Measurements from ENCODE around the gene TRPV5.

The TRPV5 gene

DNA sequence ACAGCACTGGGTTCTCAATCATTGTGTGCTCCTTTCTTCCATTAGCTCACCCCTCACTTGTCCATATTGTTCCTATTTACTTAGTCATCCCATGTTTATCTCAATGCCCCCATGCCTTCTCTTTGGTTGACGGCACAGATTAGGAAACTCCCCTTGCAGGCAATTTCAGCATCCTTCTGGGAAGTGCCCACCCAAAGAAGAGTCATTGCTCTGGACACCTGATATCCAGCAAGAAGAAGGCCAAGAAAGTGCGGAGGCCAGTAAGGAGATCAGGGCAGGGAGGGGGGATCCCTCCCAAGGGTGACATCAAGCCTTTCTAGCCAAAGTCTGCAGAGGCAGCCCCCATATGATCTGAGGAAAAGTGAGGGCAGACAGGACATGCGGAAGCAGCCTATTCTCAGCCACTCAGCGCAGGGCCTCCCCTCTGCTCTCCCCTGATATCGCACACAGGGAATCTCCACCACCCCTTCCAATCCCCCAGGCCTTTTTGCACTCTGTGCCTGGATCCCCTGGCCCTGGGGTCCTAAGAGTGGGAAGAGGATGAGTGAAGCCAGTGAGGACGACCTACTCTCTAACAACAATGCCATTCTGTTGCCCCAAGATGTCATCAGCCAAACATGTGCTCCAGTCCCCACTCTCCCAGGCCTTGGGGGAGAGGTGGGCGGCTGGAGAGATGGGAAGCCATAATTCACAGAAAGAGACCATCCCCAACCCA is 49.8 kb downstream of the TRPV5 start:
- no peak for DNase-seq

DNA sequence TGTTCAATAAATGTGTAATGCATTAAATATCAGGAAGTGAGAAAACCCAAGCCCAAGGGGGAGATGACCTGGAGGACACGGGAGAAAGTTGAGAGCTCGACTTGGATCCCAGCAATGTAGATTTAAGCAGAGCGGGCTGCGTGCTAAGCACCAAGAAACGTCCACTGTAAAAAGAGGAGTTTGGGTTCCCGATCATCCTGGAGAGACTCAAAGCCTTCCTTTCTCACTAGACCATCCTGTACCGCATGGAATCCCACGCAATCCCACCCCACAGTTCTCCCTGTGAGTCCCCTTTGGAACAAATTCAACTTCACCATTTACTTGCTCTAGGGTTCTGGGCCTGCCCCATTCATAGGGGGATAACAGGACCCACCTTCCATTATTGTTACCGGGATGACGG is 50.4 kb downstream of the TRPV5 start:
- no peak for DNase-seq

DNA sequence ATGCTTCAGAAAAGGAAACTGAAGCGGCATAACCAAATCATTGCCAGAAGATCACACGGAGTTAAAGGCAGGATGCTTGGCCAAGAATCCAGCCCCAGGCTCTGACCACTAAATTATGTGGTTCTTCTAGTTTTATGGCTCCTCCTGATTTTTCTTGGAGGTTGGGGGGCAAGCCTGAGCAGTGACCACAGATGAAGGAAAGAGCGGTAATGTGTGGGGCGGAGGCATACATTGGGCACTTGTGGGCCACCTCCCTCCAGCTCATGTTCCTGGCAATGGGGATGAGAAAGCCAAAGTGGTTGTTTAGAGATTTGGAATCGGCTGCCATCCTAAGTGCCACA is 51.2 kb downstream of the TRPV5 start:
- DNase-seq: no peak

DNA sequence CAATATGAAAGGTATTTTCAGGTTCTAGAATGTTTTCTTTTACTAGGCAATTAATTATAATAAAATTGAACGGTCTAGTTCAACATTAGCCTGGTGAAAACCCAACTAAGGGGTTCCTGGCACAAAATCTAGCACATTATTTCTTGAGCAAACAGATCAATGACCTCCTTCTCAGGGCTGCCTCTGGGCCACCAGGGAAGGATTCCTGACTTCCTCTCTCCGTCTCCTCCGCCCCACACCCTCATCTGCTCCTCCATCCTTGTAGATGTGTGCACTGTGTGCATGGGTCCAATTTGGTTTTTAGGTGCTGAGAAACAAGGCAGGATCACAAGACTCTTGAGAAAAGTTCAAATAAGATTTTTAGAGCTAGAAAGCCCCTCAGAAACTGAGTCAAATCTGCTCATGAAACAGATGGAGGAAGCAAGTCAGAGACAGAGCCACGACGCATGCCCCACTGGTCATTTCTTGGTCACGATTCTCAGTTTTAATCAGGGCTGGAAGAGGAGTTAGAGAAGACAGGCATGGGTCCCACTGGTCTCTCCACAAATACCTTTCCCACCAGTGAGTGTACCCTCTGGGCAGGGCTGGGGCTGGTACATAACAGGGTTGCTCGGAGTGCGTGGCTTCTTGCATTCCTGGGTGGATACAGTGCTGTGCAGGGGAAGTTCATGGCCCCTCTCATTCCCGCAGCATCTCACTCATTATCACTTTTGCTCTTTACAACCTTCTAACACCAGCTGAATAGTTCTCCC is 51.8 kb downstream of the TRPV5 start:
- DNase-seq: no peak

DNA sequence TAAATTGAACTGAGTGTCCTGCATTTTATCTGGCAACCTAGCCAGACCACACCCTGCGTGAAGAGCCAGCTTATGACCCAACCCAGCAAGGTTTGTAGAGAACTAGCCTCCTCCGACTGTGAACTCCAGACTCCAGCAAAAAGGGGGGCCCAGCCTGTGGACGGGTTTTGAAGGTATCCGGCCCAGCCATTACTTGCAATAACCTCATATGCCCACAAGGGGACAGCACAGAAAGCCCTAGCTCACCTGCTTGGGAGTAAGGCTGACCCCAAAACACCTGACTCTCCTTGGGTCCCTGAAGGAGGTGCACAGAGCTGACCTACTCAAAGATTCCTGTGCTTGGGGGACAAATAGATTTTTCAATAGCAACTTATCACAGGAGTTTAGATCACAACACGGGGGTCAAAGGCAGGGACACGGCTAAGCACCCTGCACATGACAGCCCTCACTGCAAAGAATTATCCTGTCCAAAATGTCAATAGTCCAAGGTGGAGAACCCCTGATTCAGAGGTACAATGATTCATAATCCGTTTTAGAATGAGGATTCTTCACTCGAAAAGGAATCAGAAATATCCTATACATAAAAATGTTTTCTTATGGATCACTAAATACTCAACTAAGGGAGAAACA is 52.6 kb downstream of the TRPV5 start:
- DNase-seq: peak; percentile 42 to 58

DNA sequence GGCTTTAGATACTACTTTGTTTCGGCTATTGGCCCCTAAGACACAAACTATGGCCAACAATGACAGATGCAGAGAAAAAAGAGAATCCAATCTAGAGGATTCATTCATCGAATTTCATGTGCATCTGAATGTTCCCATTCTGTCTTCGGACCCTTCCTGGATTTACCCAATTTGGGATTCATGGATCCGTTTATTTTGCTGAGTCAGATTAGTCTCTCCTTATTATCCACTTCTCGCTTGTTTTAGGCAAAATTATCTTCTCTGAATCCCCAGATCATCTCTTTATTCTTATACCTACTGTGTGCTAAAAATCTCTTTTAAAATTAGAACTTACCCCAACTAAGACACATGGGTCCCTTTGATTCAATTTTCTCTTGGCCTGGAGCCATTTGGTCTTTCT is 54.5 kb downstream of the TRPV5 start:
- no peak for DNase-seq

DNA sequence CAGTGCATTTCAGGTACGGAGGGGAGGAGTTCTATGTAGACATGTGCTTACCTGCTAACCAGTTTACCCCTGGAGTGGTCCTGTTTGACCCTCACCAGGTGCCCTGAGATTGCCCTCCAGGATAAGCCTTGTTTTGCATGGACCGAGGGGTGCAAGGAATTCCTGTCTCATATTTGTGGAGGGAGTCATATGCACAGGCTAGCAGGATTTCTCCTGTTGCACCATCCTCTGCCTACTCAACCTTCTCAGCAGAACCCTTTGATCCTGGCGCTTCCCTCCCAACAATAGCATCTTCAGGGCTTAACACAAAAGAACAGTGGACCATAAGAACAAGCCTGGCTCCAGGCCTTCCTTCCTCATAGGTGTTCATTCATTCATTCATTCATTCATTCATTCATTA is 55.2 kb downstream of the TRPV5 start:
- DNase-seq: no peak

DNA sequence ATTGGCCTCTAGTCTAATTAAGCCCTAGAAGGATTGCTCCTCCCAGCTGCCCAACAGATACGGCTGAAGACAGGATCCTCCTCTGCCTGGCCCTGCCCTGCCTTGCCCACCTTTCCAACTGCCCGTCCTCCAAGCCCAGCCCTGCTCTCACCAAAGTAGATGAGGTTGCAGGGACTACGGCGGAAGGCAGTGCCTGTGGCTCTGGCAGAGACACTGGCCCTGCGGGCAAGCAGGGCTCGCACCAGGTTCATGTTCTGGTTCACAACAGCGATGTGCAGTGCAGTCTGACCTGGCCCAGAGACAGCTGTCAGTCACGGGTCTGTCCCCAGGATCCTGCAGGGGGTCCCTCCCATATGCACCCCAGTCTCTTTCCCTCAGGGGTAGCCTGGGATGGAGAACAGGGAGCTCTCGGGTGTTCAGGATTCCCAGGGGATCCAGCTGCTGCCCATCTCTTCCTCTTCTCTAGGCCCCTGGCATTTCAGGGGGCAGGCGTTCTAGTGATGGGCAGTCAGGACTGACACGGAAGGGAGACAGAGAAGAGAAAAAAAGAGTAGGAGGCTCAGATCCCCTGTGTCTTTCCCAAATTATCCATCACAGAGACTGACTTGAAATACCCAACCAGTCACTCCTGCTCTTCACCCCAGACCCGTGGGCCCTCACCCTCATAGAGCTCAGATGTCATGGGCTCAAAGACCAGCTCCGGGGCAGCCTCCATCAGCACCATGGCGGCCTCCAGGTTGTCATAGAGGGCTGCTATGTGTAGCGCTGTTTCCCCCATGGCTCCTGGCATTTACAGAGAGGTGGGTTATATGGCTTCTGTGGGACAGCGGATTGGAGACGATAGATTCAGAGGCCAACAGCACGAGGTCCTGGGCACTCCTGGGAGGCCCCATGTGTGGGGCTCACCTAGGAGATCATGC is 56.3 kb downstream of the TRPV5 start:
- no peak for DNase-seq

DNA sequence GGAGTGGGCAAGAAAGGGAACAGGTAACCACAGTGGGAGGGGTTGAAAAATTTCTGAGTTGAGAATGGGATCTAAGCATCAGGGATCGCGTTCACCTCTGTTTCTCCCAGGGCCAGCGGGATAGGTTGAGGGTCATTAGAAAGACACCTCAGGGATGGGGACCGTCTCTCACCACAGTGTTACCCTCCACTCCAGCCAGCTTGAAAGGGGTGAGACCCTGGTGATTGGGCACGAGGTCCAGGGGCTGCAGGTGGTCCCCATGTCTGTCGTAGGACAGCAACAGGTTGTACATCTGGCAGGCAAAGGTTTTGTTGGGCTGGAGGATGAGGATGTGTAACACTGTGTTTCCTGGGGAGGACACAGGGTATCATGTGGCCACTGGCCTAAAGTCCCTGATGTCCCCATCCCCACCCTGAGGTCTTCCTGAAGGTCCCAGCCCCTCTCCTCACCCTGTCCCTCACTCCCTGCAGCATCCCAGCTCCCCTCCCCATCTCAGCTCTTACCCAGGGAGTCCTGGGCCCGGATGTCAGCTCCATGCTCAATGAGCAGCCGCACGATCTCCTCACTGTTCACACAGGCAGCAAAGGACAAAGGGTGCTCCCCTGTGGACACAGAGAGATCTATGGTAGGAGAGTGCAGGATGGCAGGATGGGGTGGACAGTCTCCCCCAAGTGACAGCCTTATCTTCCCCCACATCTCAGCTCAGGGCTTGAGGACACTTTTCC is 57.1 kb downstream of the TRPV5 start:
- DNase-seq: no peak

DNA sequence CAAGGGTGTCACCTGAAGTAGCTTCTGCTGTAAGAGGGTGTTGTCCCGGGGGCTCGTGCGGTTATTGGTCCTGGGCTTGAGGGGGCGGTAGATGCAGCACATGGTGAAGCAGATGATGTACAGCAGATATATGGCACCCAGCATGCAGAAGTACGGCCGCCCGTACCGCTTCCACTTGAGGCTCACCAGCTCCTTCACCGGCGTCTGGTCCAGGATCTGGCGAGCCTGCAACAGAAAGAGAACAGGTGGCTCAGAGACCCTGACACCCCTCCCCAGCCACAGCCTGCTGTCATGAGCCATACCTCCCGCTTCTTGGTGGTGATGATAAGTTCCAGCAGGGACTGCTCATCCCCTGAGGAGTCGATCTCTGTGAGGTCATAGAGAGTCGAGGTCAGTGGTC is 58.1 kb downstream of the TRPV5 start:
- no peak for DNase-seq

DNA sequence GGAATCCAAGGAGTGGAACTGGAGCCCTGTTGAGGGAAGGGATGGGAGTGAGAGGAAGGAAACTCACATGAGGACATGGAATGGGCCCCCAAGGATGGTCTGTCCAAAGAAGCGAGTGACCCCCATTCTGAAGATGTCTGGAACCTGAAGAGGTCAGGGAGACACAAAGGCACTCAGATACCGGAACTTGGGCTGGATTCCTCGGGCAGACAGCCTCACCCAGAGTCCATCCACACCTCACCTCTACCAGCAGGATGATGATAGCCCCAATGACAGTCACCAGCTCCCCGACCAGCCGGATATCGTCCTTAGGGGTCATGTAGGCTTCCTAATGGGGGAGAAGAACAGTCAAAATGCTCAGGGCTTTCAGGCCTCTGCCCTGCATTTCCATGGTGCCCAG is 58.7 kb downstream of the TRPV5 start:
- DNase-seq: no peak

DNA sequence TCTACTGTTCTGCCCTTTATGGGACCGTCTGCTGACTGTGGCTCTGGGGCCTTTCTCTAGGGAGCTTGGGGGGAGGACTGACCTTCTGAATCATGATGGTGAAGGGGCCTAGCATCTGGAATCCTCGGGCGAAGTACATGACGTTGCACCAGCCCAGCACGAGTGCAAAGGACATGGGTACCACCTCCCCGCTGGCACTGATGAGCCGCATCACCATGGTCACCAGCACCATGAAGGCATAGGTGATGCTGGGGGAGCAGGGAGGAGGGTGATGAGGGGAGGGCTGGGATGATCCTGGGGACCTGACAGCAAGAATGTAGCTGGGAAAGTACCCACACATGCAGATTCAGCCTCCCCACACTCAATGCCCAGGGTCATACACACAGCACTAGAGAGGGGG is 59.1 kb downstream of the TRPV5 start:
- no peak for DNase-seq

DNA sequence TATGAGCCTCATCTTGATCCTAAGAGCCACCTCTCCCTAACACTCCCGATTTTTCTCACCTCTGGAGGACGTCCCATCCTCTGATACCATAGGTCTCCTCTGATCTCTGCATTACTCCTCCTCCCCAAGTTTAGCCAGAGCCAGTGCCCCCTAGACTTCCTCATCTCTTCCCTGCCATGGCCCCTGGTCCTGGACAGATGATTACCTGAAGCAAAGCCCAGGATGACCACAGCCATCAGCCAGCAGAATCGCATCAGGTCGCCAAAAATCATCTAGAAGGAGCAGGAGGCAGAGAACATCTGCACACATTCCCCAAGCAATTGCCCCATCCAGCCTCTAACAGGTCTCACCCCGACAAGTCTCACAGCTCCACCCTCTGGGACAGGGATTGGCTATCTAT is 59.7 kb downstream of the TRPV5 start:
- DNase-seq: no peak

DNA sequence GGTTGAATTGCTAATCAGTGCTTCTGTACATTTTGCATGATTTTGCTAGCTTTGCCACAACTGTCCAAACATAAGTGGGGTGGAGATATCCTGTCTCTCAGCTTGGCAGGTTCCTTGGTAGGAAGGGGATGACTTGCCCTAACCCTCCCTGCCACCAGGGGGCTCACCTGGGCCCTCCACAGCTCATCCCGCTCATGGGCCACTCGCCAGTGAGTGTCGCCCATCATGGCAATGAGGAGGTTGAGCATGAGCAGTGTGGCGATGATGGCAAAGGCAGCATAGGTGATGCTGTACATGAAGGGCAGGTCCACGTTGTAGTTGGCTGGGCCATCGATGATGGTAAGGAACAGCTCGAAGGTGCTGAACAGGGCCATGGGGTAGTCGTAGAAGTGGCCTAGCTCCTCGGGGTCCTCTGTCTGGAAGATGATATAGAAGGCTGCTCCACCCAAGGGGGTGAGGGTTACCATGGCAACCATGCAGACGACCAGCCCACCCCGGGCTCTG is 60.2 kb downstream of the TRPV5 start:
- DNase-seq: peak; percentile 42 to 53

DNA sequence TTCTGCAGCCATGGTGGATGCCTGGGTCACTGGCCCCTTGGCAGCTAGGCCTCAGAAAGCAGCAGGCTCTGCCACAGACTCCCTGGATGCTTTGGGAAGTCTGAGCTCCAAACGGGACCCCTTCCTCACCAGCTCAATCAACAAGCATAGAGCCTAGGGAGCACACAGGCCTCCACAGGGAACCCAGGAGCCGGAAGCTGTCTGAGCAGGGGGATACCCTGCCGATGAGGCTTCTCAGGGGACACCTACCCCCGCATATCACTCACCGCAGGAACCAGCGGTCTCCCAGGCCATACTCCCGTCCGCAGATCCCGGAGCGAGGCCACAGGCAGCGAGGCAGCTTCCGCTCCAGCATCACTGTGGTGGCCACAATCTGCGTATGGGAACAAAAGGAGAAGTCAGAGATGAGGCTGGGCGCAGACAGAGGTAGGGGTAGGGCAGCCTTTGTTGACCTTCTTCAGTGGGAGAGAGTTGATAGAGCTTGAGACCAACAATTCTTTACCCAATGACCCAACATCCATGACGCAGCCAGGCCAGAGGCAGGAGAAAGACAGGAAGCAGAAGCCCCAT is 61.4 kb downstream of the TRPV5 start:
- DNase-seq: no peak

DNA sequence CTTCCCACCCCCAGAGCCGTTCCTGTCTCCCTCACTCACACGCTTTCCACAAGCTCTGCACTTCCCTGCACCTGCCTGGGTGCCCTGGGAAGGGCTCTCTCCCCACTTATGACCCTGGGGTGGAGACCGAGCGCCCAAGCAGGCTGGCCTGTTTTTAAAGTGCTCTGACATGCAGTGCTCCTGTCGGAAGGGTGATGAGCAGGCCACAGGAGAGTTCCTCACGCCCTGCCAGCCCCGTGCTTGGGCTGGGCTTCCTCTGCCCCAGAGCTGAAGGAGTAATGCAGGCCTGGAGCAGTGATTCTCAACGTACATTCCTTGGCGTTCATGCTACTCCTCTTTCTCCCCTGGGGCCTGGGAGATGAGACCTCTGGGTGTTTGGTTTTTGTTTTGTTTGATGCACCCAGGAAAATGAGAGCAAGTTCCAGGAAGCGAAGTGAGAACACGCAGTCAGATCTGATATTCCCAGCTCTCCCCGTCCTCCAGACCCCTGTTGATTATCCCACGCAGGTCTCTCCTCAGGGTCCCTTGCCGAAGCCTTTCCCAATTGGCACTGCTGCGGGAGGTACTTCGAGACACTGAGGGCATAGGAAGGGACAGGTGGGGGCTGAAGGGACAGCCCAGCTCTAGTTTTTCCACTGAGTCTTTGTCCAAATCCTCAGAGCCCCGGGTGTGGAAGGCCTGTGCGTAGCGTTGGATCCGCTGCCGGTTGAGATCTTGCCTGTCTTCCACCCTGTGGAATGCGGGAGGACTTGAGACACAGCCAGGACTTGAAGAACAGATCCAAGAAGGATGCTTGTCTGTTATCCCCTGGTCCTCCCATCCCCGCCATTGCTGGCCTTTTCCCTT is 62.1 kb downstream of the TRPV5 start:
- DNase-seq: no peak

DNA sequence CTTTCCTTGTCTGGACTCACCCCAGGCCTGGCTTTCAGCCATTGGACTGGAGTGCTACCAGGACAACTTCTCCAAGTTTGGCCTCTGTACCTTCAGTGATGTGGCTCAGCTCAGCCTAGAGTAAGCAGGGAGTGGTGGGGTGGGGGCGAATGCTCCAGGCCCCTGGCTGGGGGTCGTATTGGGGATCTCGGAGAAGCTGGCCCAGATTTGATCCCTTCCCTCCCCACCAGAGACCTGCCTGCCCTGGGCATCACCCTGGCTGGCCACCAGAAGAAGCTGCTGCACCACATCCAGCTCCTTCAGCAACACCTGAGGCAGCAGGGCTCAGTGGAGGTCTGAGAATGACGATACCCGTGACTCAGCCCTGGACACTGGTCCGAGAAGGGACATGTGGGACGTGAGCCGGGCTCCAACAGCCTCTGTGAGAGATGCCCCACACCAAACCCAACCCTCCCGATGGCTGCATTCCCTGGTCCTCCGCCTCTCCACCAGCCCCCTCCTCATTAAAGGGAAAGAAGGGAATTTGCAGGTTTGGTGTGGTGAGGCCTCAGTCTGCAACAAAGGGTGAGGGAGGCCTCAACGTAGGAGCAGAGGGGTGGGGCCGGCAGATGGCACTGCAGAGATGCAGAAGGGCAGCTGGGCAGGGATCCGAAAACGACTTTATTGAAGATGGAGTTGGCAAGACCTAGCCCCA is 62.8 kb downstream of the TRPV5 start:
- no peak for DNase-seq

DNA sequence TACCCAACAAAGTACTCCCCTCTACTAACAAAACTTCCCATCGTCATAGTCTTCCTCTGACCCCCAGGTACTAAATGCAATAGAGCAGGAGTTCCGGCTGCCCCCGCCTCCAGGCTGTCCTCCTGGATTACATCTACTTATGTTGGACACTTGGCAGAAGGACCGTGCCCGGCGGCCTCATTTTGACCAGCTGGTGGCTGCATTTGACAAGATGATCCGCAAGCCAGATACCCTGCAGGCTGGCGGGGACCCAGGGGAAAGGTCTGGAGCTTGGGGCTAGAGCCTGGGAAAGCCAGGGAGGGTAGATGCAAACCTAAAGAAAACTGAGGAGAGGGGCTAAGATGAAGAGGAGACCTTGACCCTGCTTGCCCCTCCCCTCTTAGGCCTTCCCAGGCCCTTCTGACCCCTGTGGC is 63.4 kb downstream of the TRPV5 start:
- no peak for DNase-seq

DNA sequence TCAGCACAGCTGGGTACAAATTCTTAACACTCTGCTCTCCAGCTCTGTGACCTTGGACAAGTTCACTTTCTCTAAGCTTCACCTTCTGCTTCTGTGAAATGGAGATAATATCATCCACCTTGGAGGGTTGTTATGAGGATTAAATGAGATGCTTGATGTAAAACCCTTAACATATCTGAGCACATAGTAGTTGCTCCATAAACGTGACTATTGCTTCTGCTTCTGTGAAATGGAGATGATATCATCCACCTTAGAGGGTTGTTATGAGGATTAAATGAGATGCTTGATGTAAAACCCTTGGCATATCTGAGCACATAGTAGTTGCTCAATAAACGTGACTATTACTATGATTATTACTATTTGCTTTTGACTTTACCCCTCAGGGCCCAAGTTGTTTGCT is 64.1 kb downstream of the TRPV5 start:
- DNase-seq: no peak

DNA sequence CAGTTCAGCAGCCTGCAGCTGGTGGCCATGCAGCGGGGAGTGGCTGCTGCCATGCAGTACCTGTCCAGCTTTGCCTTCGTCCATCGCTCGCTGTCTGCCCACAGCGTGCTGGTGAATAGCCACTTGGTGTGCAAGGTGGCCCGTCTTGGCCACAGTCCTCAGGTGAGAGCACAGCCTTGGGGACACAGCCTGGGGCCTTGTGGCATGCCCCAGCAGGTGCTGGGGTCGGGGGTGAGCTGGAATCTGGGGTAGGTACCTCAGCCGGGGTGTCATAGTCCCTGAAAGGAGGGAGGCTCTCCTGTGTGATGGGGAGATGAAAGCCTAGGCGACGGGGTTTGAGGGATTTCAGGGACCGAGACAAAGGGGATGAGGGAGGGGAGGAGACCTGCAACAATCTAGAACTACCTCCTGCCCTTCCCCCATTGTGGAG is 64.5 kb downstream of the TRPV5 start:
- no peak for DNase-seq
